Stimulated activated CD8-positive, alpha-beta memory T cell treated with anti-CD3 and anti-CD28 coated beads, Interleukin-15, amount 100 ng/mL, for 4 hours (primary cell): ENCODE measurements around the gene IQUB.
A peak's percentile ranks its signal among the peaks of the same experiment; 100 is the strongest.
"Not testable (repeated sequence)": the region's sequence is repeated elsewhere in the genome, so short reads cannot be mapped to it uniquely, and the experiment has no call there.

Experiments used
- DNase-seq, 2 donors: peaks; one replicate each; pipeline ENCODE4 v3.0.0-alpha.2; 2020; ENCODE audit warnings: low read depth in 2 of 2

IQUB gene

DNA sequence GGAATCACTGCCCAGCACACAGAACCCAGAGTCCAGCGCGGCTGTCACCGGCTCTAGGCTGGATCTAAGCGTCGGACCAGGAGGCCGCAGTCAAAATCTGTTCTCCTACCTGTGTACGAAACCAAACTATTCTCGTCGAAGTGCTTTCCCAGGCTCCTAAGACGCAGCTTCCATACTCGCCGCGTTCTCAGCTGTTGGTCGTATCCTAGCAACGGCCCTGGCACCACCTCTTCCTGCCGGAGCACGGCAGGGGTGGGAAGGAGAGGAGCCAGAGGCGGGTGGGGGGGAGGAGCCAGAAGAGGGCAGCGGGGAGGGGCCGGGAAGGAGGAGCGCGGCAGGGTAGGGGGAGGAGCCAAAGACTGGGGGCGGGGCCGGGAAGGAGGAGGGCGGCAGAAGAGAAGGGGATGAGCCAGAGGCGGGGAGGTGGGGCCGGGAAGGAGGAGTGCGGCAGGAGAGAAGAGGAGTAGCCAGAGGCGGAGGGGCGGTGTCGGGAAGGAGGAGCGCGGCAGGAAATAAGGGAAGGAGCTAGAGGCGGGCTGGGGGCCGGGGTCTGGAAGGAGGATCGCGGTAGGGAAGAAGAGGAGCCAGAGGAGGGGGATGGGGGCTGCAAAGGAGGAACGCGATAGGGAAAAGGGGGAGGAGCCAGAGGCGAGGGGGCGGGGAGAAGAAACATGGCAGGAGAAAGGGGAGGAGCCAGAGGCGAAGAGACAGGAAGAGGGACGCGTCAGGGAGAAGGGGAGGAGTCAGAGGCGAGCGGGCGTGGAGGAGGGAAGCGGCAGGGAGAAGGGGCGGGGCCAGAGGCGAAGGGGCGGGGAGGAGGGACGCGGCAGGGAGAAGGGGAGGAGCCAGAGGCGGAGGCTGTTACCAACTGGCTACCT, at the start of gene IQUB:
IQUB (minus strand) TSS at position 213 of the 878 bp plus-strand sequence. CDS start 22,255 bp downstream, outside the sequence.
- peak; percentile 85 to 92 for DNase-seq

DNA sequence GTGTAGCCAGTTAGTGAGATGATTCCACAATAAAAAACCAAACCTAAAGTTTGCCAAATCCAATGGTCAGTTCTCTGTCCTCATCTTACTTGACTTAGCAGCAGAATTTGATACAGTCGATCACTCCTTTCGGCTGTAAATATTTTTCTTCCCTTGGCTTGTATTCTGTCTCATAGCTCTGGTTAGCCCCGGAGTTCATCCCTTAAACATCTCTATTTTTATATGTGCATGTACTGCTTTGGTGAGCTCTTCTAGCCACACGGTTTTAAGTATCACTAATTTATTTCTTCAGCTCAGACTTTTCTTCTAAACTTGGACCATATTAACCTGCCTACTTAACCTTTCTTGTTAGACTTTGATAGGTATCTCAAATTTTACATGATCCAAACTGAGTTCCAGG, 49.4 kb upstream of the IQUB start:
- no peak for DNase-seq

- no peak for DNase-seq
Observed at GRCh38 chr7:123581162-123581459, 46.7 kb upstream of the IQUB start.

DNA sequence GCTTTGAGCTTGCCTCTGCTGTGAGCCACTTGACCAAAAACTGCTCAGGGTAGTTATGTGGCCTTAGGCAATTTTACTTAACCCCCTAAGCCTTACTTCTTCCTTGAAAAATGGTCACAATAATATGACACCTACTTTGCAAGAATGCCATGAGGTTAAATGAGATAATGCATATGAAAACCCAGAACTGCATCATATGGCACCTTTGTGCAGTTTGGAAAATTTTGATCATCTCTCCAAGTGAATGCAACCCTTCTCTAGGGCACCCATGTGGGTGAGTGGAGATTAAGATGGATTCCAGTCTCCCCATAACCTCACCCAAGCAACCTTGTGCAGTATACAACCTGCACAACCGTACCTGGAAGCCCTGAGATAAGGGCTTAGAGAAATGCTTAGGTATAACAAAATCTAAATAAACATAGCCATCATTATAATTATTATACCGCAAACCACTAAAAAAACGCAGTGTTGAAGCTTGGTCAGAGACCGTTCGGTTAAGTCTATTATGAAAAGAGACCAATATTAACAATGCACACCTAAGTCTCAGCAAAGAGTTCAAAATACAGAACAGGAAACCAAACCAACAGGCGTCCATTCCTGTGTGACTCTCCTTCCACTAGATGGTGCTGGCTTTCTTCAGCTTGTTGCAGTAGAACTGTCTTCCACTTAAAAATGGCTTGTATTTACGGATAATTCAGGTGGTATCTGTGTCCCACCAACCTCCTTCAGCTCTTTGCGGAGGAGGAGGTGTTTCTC, 46.2 kb upstream of the IQUB start:
- DNase-seq = no peak

- no peak for DNase-seq
Observed at GRCh38 chr7:123579416-123579815, 45.0 kb upstream of the IQUB start.

DNA sequence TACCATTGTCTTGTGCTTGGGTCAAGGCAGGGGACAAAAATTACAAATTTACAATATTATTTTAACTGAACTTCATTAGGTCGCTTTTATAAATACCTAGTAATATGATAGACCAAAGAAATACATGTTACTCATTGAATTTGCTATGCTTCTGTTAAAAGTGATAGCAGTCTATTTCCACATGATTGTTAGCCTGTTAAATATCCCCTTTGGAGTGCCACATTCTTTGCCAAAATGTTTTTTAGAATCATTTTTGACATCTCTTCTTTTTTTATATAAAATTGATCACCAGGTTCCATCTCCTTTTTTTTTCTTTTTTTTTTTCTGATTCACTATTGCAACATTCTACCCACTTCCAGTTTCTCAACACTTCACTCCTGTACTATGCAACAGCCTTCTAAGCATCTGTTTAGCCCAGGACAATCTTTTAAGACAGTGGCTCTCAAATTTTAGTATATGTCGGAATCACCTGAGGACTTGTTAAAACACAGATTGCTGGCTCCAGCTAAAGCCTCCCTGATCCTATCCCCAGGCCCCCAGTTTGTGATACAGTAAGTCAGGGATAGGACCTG, 39.6 kb upstream of the IQUB start:
- no peak for DNase-seq

DNA sequence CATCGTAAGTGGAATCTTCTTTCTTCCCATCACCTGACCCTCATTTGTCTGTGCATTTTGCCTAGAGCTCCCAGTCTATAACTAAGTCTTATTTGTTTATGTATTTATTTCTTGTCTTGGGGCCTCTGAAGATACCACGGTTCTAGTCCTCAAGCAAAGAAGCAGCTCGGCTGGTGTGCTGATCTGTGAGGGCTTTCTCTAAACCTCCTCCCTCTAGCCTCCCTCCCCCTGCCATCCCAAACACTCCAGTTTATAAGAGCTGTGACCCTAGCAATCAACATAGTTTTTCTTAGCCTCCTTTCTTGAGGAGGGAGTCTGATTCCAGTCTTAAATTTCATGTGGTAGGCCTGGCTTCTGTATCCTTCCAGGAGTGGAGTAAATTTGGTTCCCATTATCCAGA, 38.9 kb upstream of the IQUB start:
- no peak for DNase-seq

DNA sequence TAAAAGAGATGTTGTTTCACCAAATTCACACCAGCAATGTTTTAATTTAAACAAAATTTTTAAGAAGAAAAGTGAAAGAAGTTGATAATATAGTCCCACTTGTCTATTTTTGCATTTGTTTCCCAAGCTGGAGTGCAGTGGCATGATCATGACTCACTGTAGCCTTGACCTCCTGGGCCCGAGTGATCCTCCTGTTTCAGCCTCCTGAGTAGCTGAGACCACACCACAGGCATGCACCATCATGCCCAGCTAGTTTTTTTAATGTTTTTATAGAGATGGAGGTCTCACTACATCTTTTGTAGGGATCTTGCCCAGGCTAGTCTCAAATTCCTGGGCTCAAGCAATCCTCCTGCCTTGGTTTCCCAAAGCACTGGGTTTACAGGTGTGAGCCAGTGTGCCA, 37.3 kb upstream of the IQUB start:
- DNase-seq = no peak

GRCh38 chr7:123571187-123571586, 36.8 kb upstream of the IQUB start:
- DNase-seq = no peak

DNA sequence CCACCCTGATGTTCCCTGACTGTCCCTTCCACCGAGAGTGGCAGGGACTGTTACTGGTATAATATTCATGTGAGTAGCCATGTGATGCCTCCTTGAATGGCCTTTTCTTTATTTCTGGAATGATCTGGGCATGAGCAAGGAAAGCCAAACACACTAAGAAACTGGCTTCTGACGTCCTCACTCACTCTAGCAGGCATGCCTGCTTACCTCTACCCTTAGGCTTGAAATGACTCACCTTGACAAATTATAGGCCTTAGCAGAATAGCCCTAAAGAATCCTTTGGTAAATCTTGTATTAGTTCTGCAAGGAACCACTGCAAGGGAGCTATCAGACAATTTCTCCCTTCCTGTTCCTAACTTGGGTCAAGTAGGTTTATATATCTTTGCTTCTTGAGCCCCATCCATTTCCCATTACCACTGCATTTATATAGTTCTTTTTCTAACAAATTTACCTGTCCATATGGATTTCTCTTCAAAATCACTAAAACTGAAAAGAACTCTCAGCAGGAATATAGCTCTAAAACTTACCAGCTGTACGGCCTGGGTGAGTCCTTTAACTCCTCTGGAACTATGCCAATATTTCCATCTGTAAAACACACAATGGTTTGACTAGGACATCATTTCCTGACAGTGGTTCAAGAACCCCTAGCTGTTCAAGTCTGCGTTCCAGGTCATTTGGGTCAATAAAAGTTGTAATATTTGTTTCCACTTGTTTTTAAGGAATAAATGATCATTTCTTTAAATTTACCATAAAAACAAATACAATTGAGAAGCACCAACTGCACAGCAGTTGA, 36.2 kb upstream of the IQUB start:
- DNase-seq = no peak

GRCh38 chr7:123569352-123570010, 35.1 kb upstream of the IQUB start:
- DNase-seq = no peak

GRCh38 chr7:123562121-123562520, 27.7 kb upstream of the IQUB start:
- DNase-seq = no peak

GRCh38 chr7:123558289-123558874, 24.0 kb upstream of the IQUB start:
- DNase-seq = no peak

DNA sequence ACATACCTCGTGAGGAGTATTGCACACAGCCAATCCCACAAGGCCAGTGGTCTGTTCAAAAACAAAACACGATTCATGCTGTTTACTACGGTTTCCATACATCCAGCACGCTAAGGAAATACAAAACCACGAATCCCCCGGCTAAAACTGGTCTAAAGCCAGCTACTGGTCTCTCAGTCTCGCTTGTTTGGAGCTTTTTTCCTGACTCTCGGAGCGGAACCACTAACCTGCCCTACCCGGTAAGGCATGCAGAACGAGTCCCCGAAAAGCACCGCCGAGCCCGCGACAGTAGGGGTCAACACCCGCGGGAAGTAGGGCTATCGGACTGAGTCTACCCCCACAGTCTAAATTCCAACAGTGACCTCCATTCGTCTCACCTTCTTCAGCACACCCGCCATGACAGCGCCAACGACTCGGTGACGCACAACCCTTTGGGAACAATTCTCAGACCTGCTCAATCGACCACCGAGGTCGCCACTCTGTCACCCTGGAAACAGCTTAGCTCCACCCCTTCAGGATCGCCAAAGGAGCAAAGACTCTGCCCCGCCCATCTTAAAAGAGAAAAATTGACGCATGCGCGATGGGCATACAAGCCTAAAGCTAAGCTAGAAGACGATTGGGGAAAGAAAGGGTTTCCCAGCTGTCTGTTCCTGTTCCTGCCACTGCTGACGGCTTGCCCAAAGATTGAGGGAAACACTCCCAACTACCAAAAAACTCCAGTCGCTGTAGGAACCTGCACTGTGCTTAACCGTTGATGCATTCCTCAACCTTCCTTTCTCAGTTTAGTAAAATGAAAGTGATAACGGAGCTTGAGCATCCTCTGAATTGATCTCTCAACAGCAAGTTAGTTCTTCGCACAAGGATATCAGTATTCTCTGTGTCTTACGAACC, 23.2 kb upstream of the IQUB start, which contains the start of gene NDUFA5:
NDUFA5 (minus strand) TSS at position 421 of the 891 bp plus-strand sequence; CDS start at position 398, 23 bp downstream.
- peak; percentile 86 to 97 for DNase-seq

- DNase-seq = no peak
Observed at GRCh38 chr7:123557016-123557397, 22.6 kb upstream of the IQUB start.

DNA sequence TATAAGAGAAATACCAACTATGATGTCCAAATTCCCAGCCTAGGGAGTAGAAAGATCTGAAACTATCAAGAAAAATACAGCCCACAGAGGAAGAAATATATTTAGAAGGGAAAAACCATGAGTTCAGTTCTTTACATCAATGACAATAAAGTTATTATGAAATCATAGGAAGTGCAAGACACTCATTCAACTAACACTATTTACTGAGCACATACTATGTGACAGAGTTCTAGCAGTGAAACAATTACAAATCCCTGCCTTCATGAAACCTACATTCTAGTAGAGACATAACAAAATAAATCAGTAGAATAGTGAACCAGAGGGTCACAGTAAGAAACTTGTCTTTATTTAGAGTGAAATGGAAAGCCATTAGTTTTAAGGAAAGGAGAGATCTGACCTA, 21.1 kb upstream of the IQUB start:
- DNase-seq = no peak

GRCh38 chr7:123553159-123553558, 18.8 kb upstream of the IQUB start:
- DNase-seq = no peak

GRCh38 chr7:123552641-123553040, 18.2 kb upstream of the IQUB start:
- no peak for DNase-seq

GRCh38 chr7:123552134-123552533, 17.7 kb upstream of the IQUB start:
- DNase-seq = not testable (repeated sequence)

DNA sequence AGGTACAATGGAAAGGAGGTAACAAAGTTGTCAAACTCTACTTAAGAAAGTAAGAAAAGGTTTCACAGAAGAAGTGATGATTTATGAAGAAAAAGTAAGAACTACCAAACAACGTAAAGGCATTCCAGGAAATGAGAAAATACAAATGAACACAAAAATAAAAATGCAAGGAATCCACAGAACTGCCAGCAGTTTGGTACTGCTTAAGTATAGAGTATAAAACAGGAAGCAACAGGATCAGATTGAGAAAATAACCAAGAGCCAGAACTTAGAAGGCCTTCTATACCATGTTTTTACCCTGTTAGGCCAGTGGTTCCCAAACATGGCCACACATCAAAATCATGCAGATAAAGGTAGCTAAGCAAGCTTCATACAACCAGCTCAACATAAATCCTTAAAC, 14.0 kb upstream of the IQUB start:
- no peak for DNase-seq
